GM18868 (cell line): Measurements from ENCODE around the gene TRIM63.
A peak's percentile ranks its signal among the peaks of the same experiment; 100 is the strongest.

ENCODE experiments used
- ATAC-seq: cut with Tn5 transposase; IDR thresholded peaks from one replicate; pipeline ENCODE4 v1.9.1; 2021; ENCODE audit warnings: mild to moderate bottlenecking, moderate library complexity; ENCODE audit not compliant: unreplicated experiment

TRIM63 gene

DNA sequence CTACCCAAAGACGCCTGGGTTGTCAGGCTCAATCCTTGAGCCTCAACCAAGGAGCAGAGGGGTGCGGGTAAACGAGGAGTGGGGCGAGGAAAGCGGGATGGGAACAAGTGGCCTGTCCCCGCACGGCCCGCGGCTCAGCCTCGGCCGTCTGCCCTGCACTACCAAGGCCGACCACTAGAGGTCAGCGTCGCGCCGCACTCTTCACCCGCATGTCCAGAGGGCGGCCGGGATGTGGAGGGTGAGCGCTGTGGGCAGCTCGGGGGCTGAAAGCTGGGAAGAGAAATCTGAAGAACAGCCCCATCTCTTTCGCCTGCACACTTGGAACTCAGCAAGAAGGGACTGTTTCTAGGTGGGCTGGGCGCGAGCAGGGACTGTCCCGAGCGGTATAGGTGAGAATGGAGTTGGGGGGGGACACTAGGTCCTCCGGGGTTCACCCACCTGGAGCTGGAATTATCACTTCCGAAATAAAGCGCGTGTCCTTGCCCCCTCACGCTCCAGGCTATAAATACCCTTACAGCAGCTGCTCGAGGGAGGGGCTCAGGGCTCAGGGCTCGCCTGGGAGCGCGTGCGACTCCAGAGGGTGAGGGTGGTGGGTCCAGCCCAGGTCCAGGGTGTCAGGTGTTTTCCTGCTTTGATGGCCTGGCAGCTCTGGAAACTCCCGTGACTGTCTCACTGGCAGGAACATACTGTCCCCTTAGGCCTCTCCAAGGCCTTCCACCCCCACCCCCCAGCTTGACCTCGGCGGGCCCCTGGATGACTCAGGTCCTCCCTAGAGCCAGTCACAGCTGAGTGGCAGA, 31.3 kb downstream of the TRIM63 start:
- peak; percentile 66 for ATAC-seq

DNA sequence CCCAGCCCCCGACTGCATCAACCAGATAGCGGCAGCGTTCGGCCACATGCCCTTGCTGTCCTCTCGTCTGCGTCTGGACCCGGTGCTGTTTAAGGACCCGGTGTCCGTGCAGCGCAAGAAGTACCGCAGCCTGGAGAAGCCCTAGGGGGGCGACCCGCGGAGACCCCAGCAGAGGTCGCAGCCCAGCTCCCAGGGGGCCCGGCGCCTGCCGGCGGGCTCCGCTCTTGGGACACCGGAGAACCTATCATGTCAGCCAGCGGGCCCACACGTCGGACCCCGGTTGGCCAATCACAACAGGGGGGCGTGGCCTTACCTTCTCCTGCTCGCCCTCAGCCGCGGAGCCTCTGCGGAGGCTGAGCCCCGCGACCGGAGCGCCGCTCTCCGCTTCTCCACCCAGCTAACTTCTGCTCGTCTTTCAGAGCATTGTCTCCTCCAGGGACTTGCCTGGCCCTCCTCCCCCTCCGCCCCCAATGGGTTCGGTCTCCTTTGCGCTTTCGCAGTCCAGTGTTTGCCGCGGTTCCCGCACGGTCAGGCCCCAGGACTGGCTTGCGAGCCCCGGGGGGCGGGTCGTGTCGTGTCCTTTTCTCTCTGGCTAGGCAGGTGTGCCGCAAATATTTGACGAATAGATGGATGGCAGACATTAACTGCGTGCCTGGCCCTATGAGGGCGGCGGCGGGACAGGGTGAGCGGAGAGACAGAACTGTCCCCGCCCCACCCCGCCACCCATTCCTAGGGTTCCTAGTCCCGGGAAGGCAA, 32.0 kb downstream of the TRIM63 start:
- peak; percentile 86 for ATAC-seq

- no peak for ATAC-seq
These were observed 32.8 kb downstream of the TRIM63 start for GRCh38 chr1:26034504-26035202.

DNA sequence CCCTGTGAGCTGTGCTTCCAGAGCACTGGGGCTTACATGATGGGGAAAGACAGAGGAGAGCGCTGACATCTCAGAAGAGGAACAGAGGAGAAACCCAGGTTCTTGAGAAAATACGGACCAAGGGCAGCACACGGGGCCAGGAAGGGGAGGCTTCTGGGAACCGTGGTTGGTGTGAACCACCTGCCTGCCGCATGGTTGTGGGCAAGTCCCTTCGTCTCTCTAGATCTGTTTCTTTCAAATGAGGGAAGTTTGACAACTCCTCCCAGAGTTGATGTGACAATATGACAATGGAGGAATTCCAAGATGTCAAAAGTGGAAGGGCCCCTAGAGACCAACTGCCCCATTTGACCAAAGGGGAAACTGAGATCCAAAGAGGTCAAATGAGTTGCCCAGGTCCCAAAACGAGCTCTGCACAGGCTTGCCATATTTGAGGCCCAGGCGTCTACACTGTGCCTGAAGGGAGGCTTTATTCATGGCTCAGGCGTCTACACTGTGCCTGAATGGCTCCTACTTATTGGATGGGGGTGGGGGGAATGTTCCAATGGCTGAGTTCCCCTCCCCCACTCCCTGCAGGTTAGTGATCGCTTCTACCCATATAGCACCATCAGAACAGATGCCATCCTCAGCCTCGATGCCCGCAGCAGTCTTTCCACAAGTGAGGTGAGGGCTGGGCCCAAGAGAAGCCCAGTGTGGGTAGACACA, 34.6 kb downstream of the TRIM63 start:
- ATAC-seq, result no peak

DNA sequence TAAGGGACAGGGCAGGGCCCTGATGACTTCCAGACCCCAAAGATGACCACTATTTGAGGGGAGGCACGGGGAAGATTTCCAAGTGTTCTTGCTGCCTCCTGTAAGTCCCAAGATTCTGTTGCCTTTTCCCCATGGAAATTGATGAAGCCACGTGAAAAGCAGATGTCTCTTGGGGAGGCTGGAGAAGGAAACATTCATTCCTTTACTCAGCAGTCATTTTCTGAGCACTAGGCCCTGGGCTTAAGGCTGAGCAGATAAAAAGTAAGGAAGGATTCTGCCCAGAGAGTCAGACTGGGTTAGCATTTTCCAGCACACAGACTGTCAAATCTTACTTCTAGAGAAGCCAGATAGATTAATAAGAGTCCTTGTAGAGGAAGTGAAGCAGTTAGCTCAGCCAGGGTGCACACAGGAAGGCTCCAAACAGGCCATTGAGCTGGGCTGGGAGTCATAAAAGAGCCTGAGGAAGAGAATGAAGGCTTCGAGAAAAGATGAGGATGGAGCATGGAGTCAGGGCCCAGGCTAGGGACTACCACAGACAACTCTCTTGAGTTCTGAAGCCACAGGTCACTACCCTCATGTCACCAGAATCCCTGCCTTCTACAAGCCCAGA, 35.7 kb downstream of the TRIM63 start:
- ATAC-seq, result no peak

DNA sequence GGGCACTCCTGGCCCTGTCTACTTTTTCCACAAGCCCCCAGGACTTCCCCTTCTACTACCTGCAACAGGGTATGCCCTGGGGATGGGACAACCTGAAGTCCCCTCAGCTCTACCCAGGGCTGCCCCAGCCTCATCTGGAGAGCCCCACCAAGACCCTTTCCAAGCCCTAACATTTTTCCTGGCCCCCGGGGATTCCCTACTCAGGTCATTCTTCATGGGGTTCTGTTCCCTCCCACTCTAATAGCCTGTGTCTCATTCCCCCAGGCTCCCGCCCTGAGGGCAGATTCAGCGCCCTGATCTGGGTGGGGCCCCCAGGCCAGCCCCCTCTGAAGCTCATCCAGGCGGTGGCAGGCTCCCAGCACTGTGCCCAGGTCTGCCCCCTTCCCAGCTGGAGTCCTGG, 36.2 kb downstream of the TRIM63 start:
- ATAC-seq, result no peak

- no peak for ATAC-seq
These were observed 37.5 kb downstream of the TRIM63 start for GRCh38 chr1:26029864-26030481.

DNA sequence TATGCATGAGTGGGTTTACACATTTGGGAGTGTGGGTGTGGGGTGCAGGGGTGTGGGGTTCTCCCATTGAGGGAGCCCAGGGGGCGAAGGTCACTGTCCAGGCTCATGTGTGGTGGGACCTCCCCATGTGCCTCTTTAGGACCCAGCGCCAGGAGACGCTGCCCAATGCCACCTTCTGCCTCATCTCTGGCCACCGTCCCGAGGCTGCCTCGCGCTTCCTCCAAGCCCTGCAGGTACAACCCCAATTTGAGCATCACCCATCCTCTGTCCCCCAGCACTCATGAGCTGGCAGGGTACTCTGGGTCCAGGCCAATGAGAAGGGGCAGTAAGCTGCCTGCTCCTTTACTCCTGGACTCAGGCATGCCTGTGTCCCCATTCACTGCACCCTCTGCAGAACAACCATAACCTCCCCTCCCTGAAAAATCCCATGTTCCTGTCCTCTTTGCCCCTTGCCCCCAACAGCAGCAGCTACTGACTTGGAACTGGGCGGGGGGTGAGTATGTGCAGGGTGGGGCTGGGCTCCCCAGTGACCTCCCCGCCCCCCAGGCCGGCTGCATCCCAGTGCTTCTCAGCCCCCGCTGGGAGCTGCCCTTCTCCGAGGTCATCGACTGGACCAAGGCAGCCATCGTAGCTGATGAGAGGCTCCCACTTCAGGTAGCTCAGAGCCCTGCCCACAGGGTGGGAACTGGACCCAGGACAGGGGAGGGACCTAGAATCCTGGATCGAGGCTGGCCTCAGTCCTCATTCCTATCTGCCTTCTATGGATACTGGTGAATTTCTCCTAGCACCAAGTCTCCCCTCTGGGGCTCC, 38.2 kb downstream of the TRIM63 start:
- ATAC-seq, result no peak

GRCh38 chr1:26028490-26028980, 38.9 kb downstream of the TRIM63 start:
- ATAC-seq, result no peak

GRCh38 chr1:26027716-26028489, 39.5 kb downstream of the TRIM63 start:
- ATAC-seq, result no peak

- no peak for ATAC-seq
These were observed 41.9 kb downstream of the TRIM63 start for GRCh38 chr1:26025517-26025916.

- no peak for ATAC-seq
These were observed 42.4 kb downstream of the TRIM63 start for GRCh38 chr1:26025060-26025459.

- no peak for ATAC-seq
These were observed 43.6 kb downstream of the TRIM63 start for GRCh38 chr1:26023826-26024225.

DNA sequence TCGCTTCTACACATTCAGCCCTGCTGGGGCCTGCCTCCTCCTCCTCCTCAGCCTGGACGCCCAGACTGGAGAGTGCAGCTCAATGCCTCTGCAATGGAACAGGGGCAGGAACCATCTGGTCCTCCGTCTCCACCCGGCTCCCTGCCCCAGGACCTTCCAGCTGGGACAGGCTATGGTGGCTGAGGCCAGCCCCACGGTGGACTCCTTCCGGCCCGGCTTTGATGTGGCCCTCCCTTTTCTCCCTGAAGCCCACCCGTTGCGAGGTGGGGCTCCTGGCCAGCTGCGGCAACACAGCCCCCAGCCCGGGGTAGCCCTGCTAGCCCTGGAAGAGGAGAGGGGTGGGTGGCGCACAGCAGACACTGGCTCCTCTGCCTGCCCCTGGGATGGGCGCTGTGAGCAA, 44.4 kb downstream of the TRIM63 start:
- ATAC-seq, result no peak

GRCh38 chr1:26022404-26022779, 45.0 kb downstream of the TRIM63 start:
- ATAC-seq, result no peak

- no peak for ATAC-seq
These were observed 45.6 kb downstream of the TRIM63 start, which contains the start of gene EXTL1 for GRCh38 chr1:26021647-26022403. EXTL1 (plus strand) TSS chr1:26021775; CDS start chr1:26022647, 872 bp downstream.

- ATAC-seq, result no peak
These were observed 46.3 kb downstream of the TRIM63 start for GRCh38 chr1:26020941-26021646.
